NCI-H2081 treated with DMSO at 0.1 percent for 48 hours (cell line): ENCODE results near the gene OR2A42.
"Not testable (repeated sequence)": the region's sequence is repeated elsewhere in the genome, so short reads cannot be mapped to it uniquely, and the experiment has no call there.

Source experiments
- DNase-seq: peaks from one replicate; lab custom pipeline; 2025; lab: John Stamatoyannopoulos, UW

Gene OR2A42, protein sequence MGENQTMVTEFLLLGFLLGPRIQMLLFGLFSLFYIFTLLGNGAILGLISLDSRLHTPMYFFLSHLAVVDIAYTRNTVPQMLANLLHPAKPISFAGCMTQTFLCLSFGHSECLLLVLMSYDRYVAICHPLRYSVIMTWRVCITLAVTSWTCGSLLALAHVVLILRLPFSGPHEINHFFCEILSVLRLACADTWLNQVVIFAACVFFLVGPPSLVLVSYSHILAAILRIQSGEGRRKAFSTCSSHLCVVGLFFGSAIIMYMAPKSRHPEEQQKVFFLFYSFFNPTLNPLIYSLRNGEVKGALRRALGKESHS

DNA sequence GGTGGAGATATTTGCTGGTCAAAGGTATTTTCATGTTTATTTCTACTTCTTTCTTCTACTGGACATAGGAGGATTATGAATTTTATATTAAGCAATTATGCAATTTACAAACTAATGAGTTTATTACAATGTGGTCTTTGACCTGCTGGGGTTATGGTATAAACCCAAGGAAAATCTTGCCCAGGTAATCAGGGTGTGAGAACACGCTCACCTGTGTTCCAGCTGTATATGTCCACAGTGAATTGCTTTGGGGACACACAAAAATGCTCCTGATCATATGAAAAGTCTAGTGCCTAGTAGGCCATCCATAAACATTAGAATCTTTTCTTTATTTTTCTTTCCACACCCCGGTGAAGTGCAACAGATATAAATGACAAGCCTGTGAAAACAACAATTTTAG lies at the start of gene OR2A42:
OR2A42 (minus strand) TSS at position 241 of the 400 bp plus-strand sequence. CDS start 6,762 bp downstream, outside the sequence.
- DNase-seq, result not testable (repeated sequence)

DNA sequence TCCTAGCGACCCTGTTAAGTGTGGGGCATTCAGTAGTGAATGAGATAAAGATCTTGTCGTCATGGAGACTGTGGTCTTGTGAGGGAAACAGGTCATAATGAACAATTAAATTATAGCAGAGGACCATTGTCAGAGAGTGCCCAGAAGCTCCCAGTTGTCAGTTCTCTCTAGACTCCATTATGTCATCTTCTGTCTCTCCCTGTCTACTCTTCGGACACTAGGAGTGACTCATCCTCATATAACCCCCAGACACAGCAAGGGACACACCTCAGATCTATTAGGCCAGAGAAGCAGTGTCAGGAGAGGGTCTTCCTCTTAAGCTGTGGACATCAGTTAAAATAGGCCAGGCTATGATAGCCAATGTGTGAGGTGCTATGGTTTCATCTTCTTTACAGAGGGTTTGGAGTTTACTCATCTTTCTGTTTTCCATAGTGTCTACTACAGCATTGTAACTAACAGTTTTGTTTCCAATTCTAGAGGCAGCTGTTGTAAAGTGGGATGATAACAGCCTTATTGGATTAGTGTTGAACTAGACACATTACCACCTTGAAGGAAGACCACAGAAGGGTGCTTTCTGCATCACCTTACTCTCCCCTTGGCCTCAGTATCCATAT lies 47.9 kb upstream of the OR2A42 start:
- DNase-seq, result not testable (repeated sequence)

DNA sequence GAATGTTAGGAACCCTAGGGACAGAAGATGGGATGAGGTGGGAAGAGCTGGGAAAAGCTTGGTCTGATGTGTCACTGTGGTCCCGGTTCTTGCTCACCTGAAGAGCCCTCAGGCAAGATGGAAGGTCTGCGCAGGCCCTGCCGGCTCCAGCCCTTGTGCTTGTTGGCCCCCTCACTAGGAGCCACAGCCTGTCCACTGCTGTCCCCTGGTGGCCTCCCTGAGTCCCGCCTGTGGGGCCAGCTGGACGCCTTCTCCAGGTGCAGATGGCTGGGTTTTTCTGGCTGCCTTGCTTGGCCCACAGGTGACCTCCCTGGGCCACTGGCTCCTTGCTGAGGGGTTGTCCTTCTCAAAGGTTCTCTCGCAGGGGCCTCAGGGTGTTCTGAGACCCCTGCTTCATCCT lies 44.3 kb upstream of the OR2A42 start:
- DNase-seq, result not testable (repeated sequence)

DNA sequence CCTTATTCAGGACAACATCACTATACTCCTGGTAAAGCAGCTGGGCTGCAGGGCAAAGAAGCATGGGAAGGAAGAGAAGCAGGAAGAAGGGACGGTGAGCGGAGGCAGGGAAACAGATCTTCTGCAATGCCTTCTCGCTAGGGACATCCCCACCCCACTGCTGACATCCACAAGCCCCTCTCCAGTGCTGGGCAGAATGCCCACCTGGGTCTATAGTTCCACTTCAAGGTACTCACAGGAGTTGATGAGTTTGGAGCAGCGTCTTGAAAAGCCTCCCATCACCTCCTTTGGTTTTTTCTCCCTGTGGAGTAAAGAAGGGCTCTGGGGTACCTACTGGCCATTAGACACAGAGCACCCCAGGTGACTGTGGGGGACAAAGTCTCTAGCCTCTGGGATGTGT lies 43.1 kb upstream of the OR2A42 start:
- not testable (repeated sequence) for DNase-seq

DNA sequence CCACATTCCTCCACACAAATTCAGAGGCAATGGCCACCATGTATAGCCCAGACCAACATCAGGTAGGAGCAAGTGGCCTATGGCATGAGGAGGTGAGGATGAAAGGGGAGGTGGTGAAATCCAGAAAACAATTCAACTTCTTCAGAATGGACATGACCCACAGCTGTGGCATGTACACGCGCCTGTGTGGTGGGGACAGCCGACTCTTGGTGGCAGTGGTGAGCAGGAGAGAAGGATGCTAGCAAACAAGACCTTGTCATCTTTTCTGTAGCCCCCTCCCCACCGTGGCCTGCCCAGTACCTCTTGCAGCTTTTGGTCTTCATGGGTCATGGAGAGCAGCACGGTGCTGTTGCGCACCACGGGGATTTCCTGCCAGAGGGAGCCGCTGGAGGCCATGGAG lies 42.6 kb upstream of the OR2A42 start:
- not testable (repeated sequence) for DNase-seq

DNA sequence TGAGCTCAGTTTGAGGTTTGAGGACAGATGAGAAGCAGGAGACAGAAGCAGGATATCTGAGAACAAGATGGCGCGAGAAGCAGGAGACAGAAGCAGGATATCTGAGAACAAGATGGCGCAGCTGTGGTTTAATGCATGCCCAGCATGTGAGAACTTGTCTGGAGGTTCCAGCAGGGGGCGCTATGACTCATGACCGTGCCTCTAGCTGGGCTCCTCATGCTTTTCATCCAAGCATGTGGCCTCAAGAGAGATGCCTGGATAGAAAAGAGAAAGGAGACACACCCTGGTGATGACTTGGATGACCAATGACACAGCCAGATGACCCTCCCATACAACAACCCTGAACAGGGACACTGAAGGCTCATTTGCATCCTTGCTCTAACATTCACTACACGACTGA lies 40.6 kb upstream of the OR2A42 start:
- not testable (repeated sequence) for DNase-seq

DNA sequence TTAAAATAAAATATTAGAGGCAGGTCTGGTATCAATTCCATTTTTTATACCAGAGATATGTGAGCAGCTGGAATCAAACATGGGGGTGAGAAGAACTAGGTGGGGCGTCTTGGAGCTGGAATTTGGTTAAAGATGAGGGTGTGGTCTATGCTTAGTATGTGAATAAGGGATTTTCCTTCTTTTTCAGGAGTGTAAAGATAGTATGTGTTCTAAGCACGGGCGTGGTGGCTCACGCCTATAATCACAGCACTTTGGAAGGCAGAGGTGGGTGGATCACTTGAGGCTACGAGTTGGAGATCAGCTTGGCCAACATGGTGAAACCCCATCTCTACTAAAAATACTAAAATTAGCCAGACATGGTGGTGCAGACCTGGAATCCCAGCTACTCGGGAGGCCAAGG lies 35.9 kb upstream of the OR2A42 start:
- DNase-seq, result not testable (repeated sequence)

DNA sequence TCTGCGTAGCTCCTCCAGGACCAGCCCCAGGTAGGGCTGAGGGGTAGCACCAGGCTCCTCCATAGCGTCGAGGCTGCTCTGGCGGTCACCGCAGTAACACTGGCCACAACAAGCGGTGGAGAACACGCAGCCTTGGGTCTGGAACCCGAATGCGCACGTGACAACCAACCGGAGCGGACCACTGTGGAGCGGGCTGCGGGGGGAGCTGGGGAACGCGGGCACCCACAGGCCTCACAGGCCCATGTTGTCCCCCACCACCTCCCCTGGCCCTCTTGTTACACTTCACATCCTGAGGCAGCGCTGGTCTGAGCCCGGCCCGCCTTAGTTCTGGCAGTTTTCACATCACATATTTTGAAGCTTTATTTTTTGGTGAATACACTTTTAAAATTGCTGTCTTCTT lies 29.8 kb upstream of the OR2A42 start, which contains the start of gene CTAGE8:
CTAGE8 (minus strand) TSS at position 101 of the 400 bp plus-strand sequence; CDS start at position 63, 38 bp downstream.
- DNase-seq, result not testable (repeated sequence)

DNA sequence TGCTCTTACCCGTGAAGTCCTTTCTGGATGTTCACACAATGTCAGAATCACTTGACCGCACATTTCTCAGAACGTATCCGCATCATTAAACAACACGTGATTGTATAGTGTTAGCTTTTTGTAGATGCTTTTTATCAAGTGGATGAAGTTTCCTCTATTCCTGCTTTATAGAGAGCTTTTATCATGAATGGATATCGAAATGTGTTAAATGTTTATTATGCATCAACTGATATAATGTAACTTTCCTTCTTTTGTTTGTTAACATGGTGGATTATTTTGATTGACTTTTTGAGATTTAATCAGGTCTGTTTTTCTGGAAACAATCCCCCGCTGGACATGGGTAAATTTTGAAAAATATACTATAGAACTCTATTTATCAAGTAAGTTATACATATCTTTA lies 25.3 kb upstream of the OR2A42 start, which contains the start of gene OR2A7:
OR2A7 (minus strand) TSS at position 101 of the 400 bp plus-strand sequence. CDS start 5,164 bp downstream, outside the sequence.
- not testable (repeated sequence) for DNase-seq

DNA sequence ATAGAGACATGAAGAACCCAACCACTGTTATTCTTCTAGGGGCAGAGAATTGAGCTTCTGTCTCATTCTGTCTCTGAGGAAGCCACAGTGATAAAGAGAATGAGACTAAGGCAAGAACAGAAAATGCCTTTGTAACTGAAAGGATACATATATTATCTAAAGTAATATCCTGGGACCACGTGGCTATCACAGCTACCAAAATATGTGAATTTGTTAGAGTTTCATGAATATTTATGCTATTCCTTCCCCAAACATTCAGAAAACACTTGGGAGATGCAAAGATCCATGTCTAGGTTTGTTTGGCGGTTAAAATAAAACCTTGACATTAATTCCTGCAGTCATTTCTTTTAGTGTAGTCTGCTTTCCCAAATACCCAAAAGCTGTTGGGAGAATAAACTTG lies 22.7 kb upstream of the OR2A42 start:
- DNase-seq, result not testable (repeated sequence)

DNA sequence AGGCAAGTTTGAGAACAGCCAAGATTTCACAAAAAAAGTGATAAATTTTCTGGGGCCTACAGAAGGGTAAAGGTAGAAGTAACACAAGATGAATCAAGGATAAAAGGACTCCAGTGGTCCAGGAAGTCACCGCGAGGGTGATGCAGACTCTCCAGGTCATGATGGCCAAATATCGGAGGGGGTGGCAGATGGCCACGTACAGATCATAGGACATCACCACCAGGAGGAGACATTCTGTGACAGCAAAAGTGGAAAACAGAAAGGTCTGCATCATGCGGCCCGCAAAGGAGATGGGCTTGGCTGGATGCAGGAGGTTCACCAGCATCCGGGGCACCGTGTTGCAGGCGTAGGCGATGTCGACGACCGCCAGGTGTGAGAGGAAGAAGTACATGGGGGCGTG lies 19.7 kb upstream of the OR2A42 start:
- DNase-seq, result not testable (repeated sequence)

DNA sequence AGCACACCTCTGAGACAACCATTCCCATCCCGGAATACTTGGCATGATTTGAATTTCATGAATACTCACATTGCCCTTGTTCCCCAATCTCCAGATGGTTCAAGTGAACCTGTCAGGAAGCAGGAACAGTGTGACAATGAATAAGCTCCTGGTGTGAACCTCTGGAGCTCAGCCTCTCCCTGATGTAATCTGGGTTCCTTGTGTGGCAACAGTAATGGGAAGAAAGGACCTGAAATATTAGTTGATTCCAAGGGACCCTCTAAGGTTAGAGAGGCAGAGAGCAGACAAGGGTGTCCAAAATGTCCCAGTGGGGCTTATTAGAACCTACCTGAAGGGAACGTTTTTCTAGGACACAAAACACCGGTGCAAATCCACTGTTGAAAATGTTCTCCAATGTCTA lies 16.7 kb upstream of the OR2A42 start:
- DNase-seq, result no peak

DNA sequence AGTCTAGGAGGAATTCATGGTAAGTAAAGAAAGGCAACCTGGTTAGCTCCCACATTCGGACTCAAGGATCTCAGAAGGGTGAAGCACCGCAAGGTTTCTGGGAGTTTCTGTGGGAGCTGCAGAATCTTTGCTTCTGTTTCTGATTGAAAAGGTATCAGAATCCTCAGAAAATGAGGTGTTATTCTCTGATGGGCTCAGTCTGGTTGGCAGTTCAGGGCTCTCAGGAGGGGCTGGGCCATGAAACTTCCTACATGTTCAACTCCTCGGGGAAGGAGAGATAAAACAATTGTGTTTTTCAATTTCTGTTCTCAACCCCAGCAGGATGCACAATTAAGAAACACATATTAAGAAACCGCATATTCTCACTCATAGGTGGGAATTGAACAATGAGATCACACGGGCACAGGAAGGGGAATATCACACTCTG lies 16.1 kb upstream of the OR2A42 start:
- no peak for DNase-seq

DNA sequence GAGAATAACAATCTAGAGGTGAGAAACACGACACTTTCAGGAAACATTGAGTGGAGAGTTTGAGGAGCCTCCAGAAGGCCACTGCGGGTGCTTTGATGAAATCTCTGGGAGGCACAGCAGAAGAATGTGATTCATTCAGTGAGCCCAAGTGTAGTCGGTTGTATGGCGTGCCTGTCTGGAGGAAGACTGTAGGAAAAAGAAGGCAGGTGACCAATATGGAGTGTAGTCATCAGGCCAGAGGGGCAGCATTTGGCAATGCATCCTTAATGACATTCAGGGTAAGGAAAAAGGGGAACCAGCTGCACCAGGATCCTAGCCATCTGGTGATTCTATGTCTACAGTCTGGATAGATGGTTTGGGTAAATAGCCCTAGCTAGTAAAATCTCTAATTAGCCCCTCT lies 12.9 kb upstream of the OR2A42 start:
- DNase-seq, result not testable (repeated sequence)

DNA sequence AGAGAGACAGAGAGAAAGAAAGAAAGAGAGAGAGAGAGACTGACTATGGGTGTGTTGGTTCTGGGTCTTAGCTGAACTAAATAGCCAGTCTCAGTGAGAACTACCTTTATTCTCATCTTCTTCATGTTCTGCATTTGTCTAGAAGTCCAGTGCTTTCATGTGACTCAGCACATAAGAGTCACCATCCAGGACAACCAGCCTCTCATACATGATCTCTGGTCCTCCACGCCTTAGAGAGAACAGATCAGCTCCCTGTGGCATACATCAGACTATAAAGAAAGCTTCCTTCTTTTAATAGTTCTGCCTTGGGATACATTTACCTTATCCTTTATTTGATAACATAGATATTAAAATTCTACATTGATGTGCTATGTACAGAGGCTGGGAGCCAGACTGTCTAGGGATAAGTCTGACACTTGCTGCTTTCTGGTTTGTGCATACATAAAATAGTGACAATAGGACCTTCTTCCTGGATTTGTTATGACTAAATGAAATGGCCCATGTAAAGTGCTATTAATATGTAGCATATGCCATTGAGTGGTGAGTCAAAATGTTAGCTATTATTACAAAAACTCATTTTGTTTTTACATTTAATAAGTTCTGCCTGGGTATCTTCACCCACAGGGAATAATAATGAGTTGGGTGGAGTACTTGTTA lies 8.4 kb upstream of the OR2A42 start:
- DNase-seq, result not testable (repeated sequence)

DNA sequence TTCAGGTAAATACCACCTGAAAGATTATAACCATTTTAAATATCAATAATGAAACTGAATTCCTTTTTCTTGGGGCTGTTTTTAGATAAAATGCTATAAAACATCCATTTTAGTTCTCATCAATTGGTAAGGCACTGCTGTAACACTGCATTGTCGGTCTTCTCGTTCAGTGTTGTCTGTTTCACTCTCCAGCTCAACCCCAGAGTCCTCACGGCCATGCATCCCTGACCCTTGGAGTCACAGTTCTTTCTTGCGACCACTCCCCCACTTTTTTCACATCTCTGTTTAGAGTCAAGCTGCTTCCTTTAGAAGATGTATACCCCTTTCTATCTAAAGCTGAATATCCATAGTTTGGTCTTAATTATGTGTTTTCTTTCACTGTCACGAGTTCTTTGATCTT lies 7.6 kb upstream of the OR2A42 start:
- DNase-seq, result not testable (repeated sequence)

DNA sequence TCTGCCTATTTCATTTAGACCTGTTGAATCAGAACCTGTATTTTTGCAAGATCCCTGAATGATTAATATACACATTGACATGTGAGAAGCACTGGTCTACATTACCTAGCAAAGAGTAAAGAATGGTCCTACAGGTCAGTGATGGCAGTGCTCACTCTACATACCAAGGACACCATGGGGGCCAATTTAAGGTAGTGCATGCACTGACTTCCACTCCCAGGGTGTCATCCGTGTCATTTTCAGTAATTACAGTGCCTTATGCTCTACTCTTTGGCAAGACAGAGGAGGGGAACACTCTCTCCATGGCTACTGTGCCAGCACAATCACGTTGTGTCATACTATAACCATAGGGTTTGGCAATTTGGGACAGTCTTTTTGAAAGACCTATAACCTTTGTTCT lies 6.0 kb upstream of the OR2A42 start:
- DNase-seq, result not testable (repeated sequence)

DNA sequence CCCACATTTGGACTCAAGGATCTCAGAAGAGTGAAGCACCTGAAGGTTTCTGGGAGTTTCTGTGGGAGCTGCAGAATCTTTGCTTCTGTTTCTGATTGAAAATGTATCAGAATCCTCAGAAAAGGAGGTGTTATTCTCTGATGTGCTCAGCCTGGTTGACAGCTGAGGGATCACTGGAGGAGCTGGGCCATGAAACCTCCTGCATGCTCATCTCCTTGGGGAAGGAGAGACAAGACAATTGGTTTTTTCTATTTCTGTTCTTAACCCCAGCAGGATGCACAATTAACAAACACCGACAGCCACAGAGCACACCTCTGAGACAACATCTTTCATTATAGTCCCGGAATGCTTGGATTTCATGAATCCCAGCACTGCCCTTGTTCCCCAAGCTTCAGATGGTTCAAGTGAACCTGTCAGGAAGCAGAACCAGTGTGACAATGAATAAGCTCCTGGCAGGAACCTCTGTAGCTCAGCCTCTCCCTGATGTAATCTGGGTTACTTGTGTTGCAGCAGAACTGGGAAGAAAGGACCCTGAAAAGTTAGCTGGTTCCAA lies 799 bp downstream of the OR2A42 start:
- DNase-seq, result not testable (repeated sequence)

DNA sequence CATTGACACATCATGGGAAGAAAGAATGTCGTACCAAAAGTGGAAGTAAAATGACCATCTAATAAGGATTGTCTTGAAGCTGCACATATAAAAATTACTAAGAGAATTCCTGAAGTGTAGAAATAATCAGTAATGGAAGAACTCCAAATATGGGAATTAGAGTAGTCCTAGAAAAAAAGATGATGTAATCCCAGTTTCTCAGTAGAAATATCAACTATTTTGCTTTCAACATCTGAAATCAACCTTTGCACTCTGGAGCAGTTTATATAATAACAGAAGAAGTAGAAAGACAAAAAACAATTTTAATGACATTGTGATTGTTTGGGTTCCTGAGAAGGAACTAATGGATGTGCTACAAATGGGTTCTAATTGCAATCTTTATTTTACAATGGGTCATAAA lies 6.4 kb downstream of the OR2A42 start:
- DNase-seq, result not testable (repeated sequence)

DNA sequence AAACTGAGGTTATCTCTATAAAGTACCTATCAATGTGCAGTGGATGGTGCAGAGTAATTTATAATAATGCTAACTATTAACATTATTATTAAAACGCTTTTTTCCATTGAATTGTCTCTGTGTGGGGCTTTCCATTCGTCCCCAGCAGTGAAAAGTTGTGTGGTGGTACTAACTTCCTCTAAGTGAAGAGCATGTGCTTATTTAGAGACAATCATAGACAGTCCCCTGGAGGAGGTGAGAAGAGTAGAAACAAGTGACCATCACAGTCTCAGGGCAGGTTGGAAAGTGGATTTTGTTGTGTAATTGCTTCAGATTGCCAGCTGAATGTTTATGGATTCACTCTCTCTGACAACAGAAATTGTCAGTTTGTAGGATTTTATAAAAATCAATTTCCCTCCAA lies 8.4 kb downstream of the OR2A42 start:
- DNase-seq, result not testable (repeated sequence)

DNA sequence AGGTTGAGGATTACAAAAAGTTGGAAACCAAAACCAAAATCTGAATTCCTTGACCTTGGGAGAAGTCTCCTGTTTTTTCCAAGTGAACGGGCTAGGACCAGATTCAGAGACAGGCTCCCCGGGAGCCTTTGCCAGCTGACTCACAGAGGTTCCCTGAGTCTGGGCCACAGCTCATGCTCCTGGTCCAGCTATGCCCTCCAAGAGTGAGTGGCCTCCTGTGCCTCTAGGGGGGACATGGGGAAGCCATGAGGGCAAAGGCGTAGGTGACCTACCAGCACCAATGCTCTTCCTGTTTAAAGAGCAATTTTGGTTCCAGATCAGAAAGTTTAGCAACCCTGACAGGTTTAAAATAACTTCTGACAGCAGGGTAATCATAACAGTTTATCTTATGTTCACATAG lies 10.6 kb downstream of the OR2A42 start:
- DNase-seq, result not testable (repeated sequence)

DNA sequence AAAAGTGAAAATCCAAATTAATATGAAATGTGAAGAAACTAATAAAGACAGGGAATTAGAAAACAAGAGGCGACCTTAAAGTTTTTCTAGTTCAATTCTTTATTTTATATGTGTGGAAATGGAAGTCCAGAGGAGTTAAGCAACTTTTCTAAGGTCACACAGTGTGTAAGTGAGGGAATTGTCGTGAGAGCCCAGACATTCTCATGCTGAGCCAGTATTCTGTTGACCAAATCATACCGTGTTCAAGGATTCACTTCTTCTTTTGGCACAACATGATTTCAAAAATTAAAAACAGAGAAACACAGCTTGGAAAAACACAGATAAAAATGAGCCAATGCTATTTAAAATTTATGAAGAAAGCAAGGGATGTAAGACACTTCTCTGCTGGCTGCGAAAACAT lies 12.5 kb downstream of the OR2A42 start:
- not testable (repeated sequence) for DNase-seq
